K562 (cell line): Measurements from ENCODE around the gene LRP1B.

Experiments used
- CREB1 ChIP-seq, 2 experiments: sonication (generic) in 1 of 2; formaldehyde crosslinking in 1 of 2; IDR thresholded peaks; 2 replicates each; pipeline versions ENCODE4 v1.6.1 to v1.8.0; 2012 to 2022; ENCODE audit warnings: inconsistent platforms in 1 of 2, mild to moderate bottlenecking in 1 of 2, missing genetic modification reagents in 1 of 2, moderate library complexity in 1 of 2
- ELF1 ChIP-seq: fragments of 200-800 bp; sonication (Bioruptor generic); IDR thresholded peaks from 2 replicates; pipeline ENCODE4 v1.6.1; 2016; ENCODE audit warnings: missing genetic modification characterization, missing compliant biosample characterization
- EZH2 ChIP-seq: IDR thresholded peaks from 2 replicates; pipeline ENCODE4 v1.6.1; 2012; ENCODE audit warnings: low read depth, mild to moderate bottlenecking, inconsistent platforms, low read length, borderline replicate concordance
- GTF2F1 ChIP-seq: IDR thresholded peaks from 2 replicates; pipeline ENCODE4 v1.6.1; 2011; ENCODE audit warnings: low read depth, low read length, improper control_type of control experiment
- MIER1 ChIP-seq: fragments of 450-650 bp; IDR thresholded peaks from 2 replicates; pipeline ENCODE4 v1.6.1; 2016; ENCODE audit warnings: antibody characterized with exemption, mild to moderate bottlenecking, low read depth
- NCOA4 ChIP-seq: fragments of 450-650 bp; IDR thresholded peaks from 2 replicates; pipeline ENCODE4 v1.6.1; 2018; ENCODE audit warnings: mild to moderate bottlenecking; ENCODE audit not compliant: partially characterized antibody
- POLR2A ChIP-seq: fragments of 450-650 bp; conservative IDR thresholded peaks from 2 replicates; pipeline ENCODE4 v1.6.1; 2016
- SRSF9 ChIP-seq: fragments of 200-400 bp; formaldehyde crosslinking; IDR thresholded peaks from 2 replicates; pipeline ENCODE4 v1.6.1; 2017; ENCODE audit warnings: low read depth, low read length, borderline replicate concordance
- ZNF274 ChIP-seq: IDR thresholded peaks from 2 replicates; pipeline ENCODE4 v1.6.1; 2011; ENCODE audit warnings: low read depth, mild to moderate bottlenecking, low read length, moderate library complexity, borderline replicate concordance
- TF ChIP-seq, protein P1 (sequence below), 3 experiments: IDR thresholded peaks in 2 of 3; conservative IDR thresholded peaks in 1 of 3; 2 replicates each; pipeline ENCODE4 v1.5.1; 2011 to 2012; ENCODE audit warnings: low read length in 3 of 3, mild to moderate bottlenecking in 3 of 3, control low read depth in 2 of 3, improper control_type of control experiment in 1 of 3, inconsistent platforms in 1 of 3, low read depth in 1 of 3, mixed read lengths in 1 of 3, moderate library complexity in 1 of 3; ENCODE audit not compliant: insufficient read depth in 2 of 3

DNA sequence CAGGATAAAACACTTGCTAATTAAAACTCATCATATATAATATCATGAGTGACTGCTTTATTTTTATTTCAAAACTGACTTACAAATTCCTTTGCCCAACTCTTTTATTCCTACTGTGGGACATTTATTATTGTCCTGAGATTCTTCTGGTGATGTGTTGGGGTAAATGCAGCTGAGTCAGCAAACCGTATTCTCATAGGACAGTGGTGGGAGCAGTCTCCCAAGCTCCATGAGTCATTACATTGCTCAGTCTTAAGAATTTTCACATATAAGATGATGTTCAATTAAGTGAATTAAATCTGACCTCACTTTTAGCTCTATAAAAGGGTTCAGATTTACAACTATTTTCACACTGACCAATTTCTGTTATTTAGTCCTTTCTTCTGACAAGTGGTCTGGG lies 1530.7 kb downstream of the LRP1B start:
- TF ChIP-seq ELF1 (no peak), CREB1 (IDR thresholded peaks at IDR 0.05) (no peak), CREB1 (CRISPR knock-in tag; IDR thresholded peaks at IDR 0.05) (no peak), MIER1 (no peak), EZH2 (no peak), GTF2F1 (no peak), SRSF9 (no peak), NCOA4 (no peak), ZNF274 (no peak), POLR2A (no peak)
- TF ChIP-seq, protein P1, sequence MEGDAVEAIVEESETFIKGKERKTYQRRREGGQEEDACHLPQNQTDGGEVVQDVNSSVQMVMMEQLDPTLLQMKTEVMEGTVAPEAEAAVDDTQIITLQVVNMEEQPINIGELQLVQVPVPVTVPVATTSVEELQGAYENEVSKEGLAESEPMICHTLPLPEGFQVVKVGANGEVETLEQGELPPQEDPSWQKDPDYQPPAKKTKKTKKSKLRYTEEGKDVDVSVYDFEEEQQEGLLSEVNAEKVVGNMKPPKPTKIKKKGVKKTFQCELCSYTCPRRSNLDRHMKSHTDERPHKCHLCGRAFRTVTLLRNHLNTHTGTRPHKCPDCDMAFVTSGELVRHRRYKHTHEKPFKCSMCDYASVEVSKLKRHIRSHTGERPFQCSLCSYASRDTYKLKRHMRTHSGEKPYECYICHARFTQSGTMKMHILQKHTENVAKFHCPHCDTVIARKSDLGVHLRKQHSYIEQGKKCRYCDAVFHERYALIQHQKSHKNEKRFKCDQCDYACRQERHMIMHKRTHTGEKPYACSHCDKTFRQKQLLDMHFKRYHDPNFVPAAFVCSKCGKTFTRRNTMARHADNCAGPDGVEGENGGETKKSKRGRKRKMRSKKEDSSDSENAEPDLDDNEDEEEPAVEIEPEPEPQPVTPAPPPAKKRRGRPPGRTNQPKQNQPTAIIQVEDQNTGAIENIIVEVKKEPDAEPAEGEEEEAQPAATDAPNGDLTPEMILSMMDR (IDR thresholded peaks at IDR 0.05 in 2 of 3, conservative IDR thresholded peaks at IDR 0.05 in 1 of 3; ENCODE audit: insufficient read depth in 2 of 3, low read depth in 1 of 3, low read length in 3 of 3), result no peak
